ENCODE measurements around the gene ASIC3.

DNA sequence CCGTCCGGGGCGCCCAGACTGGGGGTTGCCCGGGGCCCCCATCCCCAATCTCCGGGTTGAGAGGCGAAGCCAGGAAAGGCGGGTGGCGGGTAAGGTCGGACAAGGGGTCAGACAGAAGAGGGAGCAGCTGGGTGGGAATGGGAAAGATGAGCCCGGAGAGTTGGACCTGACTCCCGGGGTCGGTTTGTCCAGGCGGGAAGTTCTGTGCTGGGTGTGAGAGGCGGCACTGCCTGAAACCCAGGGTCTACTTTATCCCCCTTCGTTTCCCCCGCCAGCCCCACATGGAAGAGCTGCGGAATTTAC lies 11.7 kb downstream of the ASIC3 start:
- TF ChIP-seq EZH2 (IDR thresholded peaks at IDR 0.05; ENCODE audit: insufficient read depth, poor library complexity, severe bottlenecking) (no peak), EZH2phosphoT487 (IDR thresholded peaks at IDR 0.05; ENCODE audit: insufficient read depth, low read depth) (no peak)

Data from GM23248 (cell line).